HEK293 (cell line): ENCODE data around the gene FRMD8.
A peak's percentile ranks its signal among the peaks of the same experiment; 100 is the strongest.

Experiments used
- ZBTB7A ChIP-seq: fragments of 450-650 bp; formaldehyde crosslinking; IDR thresholded peaks from 2 replicates; pipeline ENCODE4 v1.5.1; 2016; ENCODE audit warnings: low read depth, missing biosample characterization, missing genetic modification characterization
- ZNF2 ChIP-seq: fragments of 450-650 bp; formaldehyde crosslinking; IDR thresholded peaks from 2 replicates; pipeline ENCODE4 v1.5.1; 2016; ENCODE audit warnings: missing biosample characterization, missing genetic modification characterization
- ZNF239 ChIP-seq: fragments of 450-650 bp; formaldehyde crosslinking; IDR thresholded peaks from 2 replicates; pipeline ENCODE4 v1.5.1; 2016; ENCODE audit warnings: missing biosample characterization, missing genetic modification characterization
- ZNF48 ChIP-seq: fragments of 450-650 bp; formaldehyde crosslinking; IDR thresholded peaks from 2 replicates; pipeline ENCODE4 v1.5.1; 2016; ENCODE audit warnings: missing biosample characterization, missing genetic modification characterization
- ZNF623 ChIP-seq: fragments of 450-650 bp; formaldehyde crosslinking; IDR thresholded peaks from 2 replicates; pipeline ENCODE4 v1.5.1; 2016; ENCODE audit warnings: missing biosample characterization, missing genetic modification characterization
- ZNF660 ChIP-seq: fragments of 450-650 bp; IDR thresholded peaks from 2 replicates; pipeline ENCODE4 v1.5.1; 2018; ENCODE audit warnings: missing biosample characterization, mild to moderate bottlenecking, missing genetic modification characterization
- TF ChIP-seq, protein P1 (sequence below): fragments of 450-650 bp; formaldehyde crosslinking; IDR thresholded peaks from 2 replicates; pipeline ENCODE4 v1.5.1; 2016; ENCODE audit warnings: missing biosample characterization, missing genetic modification characterization
- TF ChIP-seq, protein P2 (sequence below): fragments of 450-650 bp; formaldehyde crosslinking; IDR thresholded peaks from 2 replicates; pipeline ENCODE4 v1.5.1; 2016; ENCODE audit warnings: missing biosample characterization, missing genetic modification characterization

DNA sequence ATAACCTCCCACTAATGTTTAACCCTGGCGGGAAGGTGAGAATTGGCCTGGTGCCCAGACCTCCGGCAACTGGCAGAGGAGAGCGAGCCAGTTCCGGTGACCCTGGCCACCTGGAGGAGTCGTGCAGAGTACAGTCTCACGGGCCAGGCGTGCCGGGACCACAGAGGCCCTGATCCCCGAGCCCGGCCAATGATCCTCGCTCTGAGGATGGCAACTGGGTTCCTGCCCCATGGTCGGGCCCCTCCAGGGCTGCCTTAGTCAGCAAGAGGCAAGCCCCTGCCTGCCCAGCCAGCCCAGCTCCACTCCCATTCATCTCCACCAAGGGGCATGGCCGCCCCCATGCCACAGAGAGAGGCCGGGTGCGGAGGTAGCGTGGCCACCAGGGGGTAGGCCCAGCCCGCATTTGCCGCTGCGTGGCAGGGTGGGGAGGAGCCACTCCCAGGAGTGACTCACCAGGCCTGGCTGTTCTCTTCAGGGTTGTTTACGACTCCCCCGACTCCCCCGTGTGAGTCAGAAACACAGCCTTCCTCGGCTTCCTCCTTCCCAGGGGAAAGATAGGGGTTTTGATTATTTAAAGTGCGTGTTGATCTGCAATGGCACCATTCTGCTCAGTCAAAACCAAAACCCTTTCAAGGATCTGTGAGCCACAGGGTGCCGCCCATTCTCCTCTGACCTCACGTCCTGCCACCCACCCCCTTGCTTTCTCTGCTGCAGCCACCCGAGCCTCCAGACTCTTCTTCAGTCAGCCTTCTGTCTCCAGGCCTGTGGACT, 4.2 kb upstream of the FRMD8 start, which contains the start of gene SLC25A45:
- TF ChIP-seq, protein P1, sequence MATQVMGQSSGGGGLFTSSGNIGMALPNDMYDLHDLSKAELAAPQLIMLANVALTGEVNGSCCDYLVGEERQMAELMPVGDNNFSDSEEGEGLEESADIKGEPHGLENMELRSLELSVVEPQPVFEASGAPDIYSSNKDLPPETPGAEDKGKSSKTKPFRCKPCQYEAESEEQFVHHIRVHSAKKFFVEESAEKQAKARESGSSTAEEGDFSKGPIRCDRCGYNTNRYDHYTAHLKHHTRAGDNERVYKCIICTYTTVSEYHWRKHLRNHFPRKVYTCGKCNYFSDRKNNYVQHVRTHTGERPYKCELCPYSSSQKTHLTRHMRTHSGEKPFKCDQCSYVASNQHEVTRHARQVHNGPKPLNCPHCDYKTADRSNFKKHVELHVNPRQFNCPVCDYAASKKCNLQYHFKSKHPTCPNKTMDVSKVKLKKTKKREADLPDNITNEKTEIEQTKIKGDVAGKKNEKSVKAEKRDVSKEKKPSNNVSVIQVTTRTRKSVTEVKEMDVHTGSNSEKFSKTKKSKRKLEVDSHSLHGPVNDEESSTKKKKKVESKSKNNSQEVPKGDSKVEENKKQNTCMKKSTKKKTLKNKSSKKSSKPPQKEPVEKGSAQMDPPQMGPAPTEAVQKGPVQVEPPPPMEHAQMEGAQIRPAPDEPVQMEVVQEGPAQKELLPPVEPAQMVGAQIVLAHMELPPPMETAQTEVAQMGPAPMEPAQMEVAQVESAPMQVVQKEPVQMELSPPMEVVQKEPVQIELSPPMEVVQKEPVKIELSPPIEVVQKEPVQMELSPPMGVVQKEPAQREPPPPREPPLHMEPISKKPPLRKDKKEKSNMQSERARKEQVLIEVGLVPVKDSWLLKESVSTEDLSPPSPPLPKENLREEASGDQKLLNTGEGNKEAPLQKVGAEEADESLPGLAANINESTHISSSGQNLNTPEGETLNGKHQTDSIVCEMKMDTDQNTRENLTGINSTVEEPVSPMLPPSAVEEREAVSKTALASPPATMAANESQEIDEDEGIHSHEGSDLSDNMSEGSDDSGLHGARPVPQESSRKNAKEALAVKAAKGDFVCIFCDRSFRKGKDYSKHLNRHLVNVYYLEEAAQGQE, result no peak
- no peak for TF ChIP-seq ZNF48 (tag by site-specific recombination)
- no peak for TF ChIP-seq ZBTB7A
- peak; percentile 62 for TF ChIP-seq ZNF2 (tag by site-specific recombination)
- TF ChIP-seq, protein P2, sequence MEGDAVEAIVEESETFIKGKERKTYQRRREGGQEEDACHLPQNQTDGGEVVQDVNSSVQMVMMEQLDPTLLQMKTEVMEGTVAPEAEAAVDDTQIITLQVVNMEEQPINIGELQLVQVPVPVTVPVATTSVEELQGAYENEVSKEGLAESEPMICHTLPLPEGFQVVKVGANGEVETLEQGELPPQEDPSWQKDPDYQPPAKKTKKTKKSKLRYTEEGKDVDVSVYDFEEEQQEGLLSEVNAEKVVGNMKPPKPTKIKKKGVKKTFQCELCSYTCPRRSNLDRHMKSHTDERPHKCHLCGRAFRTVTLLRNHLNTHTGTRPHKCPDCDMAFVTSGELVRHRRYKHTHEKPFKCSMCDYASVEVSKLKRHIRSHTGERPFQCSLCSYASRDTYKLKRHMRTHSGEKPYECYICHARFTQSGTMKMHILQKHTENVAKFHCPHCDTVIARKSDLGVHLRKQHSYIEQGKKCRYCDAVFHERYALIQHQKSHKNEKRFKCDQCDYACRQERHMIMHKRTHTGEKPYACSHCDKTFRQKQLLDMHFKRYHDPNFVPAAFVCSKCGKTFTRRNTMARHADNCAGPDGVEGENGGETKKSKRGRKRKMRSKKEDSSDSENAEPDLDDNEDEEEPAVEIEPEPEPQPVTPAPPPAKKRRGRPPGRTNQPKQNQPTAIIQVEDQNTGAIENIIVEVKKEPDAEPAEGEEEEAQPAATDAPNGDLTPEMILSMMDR (tag by site-specific recombination), result peak; percentile 98
- peak; percentile 74 for TF ChIP-seq ZNF660
- 0 out of 2 replicates have a peak, but pooled peaks have one; percentile 12 for TF ChIP-seq ZNF623 (tag by site-specific recombination)
- TF ChIP-seq ZNF239 (tag by site-specific recombination), result no peak
